LNCaP clone FGC (cell line): ENCODE results near the gene CSE1L.

Experiments
- DNase-seq: peaks from one replicate; pipeline ENCODE4 v3.0.0-alpha.2; 2011; ENCODE audit warnings: low read depth
- H3K4me3 ChIP-seq: 2 replicates; pipeline ENCODE4 v1.5.1; 2011; ENCODE audit warnings: mild to moderate bottlenecking, low read depth, low read length, control low read depth
- TF ChIP-seq, protein P1 (sequence below): IDR thresholded peaks from 2 replicates; pipeline ENCODE4 v1.5.1; 2012; ENCODE audit warnings: mild to moderate bottlenecking; ENCODE audit not compliant: control insufficient read depth, insufficient read depth; ENCODE audit errors: extremely low read depth

The CSE1L gene

DNA sequence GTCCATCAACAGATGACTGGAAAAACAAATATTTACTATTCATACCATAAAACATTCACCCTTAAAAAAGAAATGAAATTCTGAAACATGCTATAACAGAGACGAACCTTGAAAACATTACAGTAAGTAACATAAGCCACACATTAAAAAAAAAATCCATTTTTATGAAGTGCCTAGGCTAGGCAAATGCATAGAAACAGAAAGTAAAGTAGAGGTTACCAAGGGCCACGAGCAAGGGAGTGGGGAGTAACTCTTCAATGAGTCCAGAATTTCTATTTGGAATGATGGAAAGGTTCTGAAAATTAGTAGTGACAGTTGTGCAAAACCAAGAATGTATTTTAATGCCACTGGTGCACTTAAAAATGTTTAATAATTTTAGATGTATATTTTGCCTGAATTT lies 94.3 kb downstream of the CSE1L start:
- peak overlapping the region; percentile 36 for H3K4me3 ChIP-seq
- TF ChIP-seq, protein P1, sequence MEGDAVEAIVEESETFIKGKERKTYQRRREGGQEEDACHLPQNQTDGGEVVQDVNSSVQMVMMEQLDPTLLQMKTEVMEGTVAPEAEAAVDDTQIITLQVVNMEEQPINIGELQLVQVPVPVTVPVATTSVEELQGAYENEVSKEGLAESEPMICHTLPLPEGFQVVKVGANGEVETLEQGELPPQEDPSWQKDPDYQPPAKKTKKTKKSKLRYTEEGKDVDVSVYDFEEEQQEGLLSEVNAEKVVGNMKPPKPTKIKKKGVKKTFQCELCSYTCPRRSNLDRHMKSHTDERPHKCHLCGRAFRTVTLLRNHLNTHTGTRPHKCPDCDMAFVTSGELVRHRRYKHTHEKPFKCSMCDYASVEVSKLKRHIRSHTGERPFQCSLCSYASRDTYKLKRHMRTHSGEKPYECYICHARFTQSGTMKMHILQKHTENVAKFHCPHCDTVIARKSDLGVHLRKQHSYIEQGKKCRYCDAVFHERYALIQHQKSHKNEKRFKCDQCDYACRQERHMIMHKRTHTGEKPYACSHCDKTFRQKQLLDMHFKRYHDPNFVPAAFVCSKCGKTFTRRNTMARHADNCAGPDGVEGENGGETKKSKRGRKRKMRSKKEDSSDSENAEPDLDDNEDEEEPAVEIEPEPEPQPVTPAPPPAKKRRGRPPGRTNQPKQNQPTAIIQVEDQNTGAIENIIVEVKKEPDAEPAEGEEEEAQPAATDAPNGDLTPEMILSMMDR, result no peak
- DNase-seq, result no peak

DNA sequence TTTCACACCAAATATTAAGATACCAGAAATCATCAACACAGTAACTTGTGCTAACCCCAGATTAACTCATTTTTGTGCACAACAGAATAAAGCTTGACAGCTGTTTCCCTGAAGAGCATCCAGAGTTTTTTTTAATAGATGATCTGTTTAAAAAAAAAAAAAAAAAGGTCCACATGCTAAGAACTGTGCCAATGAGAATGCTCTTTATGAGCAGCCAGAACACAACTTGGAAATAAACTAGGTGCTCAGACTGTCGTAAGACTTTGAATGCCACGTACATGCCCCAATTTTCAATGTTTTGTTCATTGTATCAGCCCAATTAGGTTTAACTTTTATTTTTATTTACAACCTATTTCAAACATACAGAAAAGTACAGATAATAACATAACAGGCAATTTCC lies 94.7 kb downstream of the CSE1L start:
- TF ChIP-seq, protein P1, result no peak
- H3K4me3 ChIP-seq, result peak overlapping the region; percentile 36; the same call in 1 of the 2 replicates
- DNase-seq, result peak; percentile 30
